Urinary bladder (tissue), 4 donors: Measurements from ENCODE around the gene CTBS. TPM values are rescaled to one million over a fixed set of nuclear protein-coding genes. Genes with fewer than 3 reads are reported as not detected.
"Not testable (repeated sequence)": the region's sequence is repeated elsewhere in the genome, so short reads cannot be mapped to it uniquely, and the experiment has no call there.

Experiments used
- DNase-seq: peaks from one replicate; pipeline ENCODE4 v3.0.0-alpha.2; 2015; ENCODE audit errors: extremely low spot score
- H3K27ac ChIP-seq: one replicate; pipeline ENCODE4 v1.5.1; 2013; ENCODE audit warnings: low read depth, mild to moderate bottlenecking, moderate library complexity
- H3K36me3 ChIP-seq: one replicate; pipeline ENCODE4 v1.6.1; 2013; ENCODE audit warnings: mild to moderate bottlenecking, moderate library complexity; ENCODE audit not compliant: insufficient read depth
- H3K4me1 ChIP-seq: one replicate; pipeline ENCODE4 v1.6.1; 2013; ENCODE audit warnings: mild to moderate bottlenecking, moderate library complexity; ENCODE audit not compliant: insufficient read depth
- H3K4me3 ChIP-seq: one replicate; pipeline ENCODE4 v1.5.1; 2013; ENCODE audit warnings: low read depth, low read length
- WGBS: extraction: QIAGEN DNeasy Blood & Tissue Kit; methylation state at CpG from one replicate; pipeline ENCODE4 v1.1.7; 2013; 5-methylcytosine and 5-hydroxymethylcytosine counted together
- polyA plus RNA-seq: library from polyadenylated mRNA; stranded (reverse); fragments of 200-250 nt; gene quantifications from one replicate; pipeline ENCODE4 v1.2.3, GENCODE V29; 2013
- total RNA-seq: library from RNA; depleted of rRNA; stranded (reverse); fragments of >200 nt; gene quantifications from one replicate; pipeline ENCODE4 v1.2.3, GENCODE V29; 2014
- donor health status: healthy with polysubstance abuse.
- donor health status: healthy.

The CTBS gene
- total and polyA plus RNA-seq, 2 donors, result 14.4 to 15.4 TPM

DNA sequence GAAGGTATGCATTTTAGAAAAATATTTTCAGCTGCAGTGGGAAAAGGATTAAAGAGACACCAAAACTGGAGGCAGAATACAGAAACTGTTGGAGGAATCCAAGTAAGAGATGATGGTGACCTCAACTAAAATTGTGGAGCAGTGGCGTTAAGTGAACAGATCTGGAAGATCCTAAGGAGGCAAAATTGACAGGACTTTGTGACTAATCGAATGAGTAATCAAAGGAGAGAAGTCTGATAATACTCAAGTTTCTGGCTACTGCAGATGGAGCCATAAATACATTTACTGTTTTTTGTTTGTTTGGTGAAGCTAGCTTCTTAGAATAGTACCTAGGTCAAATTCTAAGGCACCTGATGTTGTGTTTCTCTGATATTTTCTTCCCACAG is 3.1 kb downstream of the CTBS start:
- Histone ChIP-seq H3K4me1 (no peaks in the 10 kb centered on the region), H3K4me3 (no peak overlapping the region), H3K27ac (no peak overlapping the region), H3K36me3 (peaks cover 1% of the 10 kb centered on the region)
- 98% methylated on average over 2 of the region's 2 CpGs for WGBS
- no peak for DNase-seq

DNA sequence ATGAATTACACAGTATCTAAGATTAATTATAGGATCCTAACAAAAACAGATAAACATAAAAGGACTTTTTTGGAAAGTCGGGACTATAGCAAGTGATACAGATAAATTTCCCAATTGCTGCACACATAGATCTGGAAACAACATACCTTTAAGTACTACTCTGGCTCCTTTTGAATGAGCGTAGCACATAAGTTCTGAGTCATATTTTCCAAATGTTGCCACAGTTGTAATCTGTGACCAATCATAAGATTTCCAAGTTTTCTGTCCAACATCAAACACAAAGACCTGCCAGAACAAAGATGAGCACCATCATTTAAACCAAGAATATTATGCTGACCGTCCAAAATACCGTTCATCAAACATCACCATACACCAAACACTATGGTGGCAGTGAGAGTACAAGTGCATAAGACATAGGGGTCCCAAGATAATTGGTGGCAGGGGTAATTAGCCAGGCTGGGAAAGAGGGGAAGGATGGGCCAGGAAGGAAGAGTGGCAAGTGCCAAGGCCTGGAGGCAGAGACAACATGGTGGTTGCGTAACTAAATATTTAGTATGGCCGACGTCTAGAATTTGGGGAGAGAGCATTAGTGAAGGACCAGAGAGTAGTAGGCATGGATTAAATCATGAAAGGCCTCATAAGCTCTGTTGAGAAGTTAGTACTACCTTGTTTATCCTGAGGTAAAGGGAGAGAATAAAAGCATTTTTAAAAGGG is 3.6 kb downstream of the CTBS start:
- Histone ChIP-seq H3K27ac (no peak overlapping the region), H3K36me3 (peaks cover 3% of the 10 kb centered on the region), H3K4me3 (no peak overlapping the region), H3K4me1 (no peaks in the 10 kb centered on the region)
- WGBS, result 91% methylated on average over 7 of the region's 7 CpGs
- DNase-seq, result no peak

DNA sequence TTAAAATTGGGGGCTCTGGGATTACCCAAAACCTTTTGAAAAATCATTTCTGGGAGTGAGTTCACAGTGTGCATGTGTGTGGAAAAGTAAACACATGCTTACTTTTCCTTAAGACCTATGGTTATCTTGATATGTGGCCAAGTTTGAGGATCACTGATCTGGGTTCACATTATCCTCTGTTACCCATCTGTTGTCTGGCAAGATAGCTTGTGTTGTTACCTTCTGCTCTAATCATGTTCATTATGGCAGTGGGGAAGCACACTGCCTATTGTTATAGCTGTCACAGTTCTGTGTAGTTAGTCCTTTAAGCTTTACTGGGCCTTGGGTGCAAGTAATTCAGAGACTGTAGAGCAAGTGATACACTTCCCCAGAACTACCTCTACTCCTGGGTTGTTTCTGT is 5.0 kb downstream of the CTBS start:
- Histone ChIP-seq H3K27ac (no peak overlapping the region), H3K4me3 (no peak overlapping the region), H3K4me1 (no peaks in the 10 kb centered on the region), H3K36me3 (peaks cover 5% of the 10 kb centered on the region)
- DNase-seq, result no peak

DNA sequence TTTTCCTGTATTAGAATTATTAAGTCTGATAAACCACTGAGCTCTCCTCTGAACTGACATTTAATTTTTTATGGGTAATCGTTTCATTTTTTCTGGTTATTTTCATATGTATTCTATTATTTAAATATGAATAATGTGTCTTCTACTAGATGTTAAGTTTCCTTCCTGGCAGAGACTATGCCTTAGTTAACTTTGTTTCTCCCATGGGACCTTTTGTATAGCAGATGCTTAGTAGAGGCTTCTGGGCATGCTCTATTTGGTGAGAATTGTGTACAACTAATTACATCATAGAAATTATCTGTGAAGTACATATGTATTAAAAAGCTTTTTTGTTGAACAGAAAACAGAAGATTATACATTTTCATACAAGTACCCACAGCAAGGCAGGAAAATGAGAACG is 23.4 kb downstream of the CTBS start:
- no peak for DNase-seq
- WGBS, result 84% methylated on average over 2 of the region's 2 CpGs
- H3K4me3 ChIP-seq, result no peak overlapping the region
- H3K4me1 ChIP-seq, result no peaks in the 10 kb centered on the region
- H3K36me3 ChIP-seq, result no peaks in the 10 kb centered on the region
- H3K27ac ChIP-seq, result no peak overlapping the region

DNA sequence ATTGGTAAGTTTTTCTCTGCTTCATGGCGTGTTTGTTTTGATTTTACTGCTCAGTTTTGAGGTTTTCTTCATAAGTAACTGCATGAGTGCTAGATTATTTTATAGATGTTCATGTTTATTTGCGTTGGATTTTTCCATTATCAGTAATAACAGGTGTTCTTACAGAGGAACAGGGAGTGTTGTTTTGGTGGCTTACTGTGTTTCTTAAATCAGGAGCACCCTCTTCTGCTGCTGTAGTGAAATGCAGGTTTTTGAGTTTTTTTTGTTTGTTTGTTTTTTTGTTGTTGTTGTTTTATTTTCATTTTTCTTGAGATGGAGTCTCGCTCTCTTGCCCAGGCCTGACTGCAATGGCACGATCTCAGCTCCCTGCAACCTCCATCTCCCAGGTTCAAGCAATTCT is 32.6 kb downstream of the CTBS start:
- H3K36me3 ChIP-seq, result no peaks in the 10 kb centered on the region
- H3K4me1 ChIP-seq, result no peaks in the 10 kb centered on the region
- WGBS, result 89% methylated on average over 4 of the region's 4 CpGs
- no peak overlapping the region for H3K27ac ChIP-seq
- H3K4me3 ChIP-seq, result no peak overlapping the region
- no peak for DNase-seq

DNA sequence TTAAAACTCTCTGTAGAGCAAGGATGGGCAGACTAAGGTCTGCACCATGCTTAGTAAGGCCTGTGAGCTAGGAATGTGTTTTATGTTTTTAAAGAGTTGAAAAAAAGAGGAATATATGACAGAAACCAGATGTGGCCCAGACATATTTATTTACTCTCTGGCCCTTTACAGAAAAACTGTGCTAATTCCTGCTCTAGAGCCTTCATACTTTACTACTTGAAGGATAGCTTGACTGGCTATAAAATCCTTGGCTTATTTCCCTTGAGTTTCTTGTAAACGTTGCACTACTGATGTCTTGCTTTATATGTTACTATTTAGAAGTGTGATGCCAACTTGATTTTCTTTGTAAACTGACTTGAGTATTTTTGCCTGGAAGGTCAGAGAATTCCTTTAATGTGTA is 33.5 kb downstream of the CTBS start:
- H3K4me3 ChIP-seq, result no peak overlapping the region
- no peaks in the 10 kb centered on the region for H3K36me3 ChIP-seq
- DNase-seq, result no peak
- H3K4me1 ChIP-seq, result no peaks in the 10 kb centered on the region
- H3K27ac ChIP-seq, result no peak overlapping the region
- WGBS, result 19% methylated on average over 1 of the region's 1 CpG

DNA sequence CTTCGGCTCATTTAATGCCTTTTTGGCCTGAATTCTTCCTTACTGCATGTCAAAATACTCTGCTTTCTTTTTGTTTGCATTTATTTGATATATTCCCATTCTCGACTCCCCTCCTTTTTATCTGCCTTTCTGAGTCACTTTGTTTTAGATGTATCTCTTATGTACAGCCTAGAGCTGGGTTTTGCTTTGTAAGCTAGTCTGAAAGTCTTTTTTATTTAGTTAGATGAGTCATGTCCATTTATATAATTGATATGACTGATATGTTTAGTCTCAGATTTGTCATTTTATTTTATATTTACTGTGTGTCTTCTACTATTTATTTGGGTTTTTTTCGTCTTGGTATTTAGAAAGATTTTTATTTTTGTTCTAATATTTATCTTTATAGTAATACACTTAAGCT is 34.3 kb downstream of the CTBS start:
- H3K27ac ChIP-seq, result no peak overlapping the region

DNA sequence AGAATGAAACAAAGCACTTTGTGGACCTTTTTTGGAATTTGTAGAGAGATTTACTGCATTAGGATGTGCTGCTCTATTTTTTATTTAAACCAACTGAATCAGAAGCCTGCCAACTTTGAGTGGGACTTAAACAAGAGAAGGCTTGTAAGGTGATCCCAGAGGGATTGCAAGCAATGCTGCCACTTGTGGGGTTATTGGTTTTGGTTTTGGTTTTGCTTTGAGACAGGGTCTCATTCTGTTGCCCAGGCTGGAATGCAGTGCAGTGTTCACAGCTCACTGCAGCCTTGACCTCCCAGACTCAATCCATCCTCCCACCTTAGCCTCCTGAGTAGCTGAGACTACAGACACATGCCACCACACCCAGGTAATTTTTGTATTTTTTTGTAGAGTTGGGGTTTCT is 35.6 kb downstream of the CTBS start:
- DNase-seq, result no peak
- Histone ChIP-seq H3K4me3 (no peak overlapping the region), H3K36me3 (no peaks in the 10 kb centered on the region)

More for the DNA sequence above, 34.3 kb downstream of the CTBS start:
- DNase-seq, result no peak
- H3K4me1 ChIP-seq, result no peaks in the 10 kb centered on the region
- no peak overlapping the region for H3K4me3 ChIP-seq
- no peaks in the 10 kb centered on the region for H3K36me3 ChIP-seq
- 58% methylated on average over 3 of the region's 3 CpGs for WGBS

DNA sequence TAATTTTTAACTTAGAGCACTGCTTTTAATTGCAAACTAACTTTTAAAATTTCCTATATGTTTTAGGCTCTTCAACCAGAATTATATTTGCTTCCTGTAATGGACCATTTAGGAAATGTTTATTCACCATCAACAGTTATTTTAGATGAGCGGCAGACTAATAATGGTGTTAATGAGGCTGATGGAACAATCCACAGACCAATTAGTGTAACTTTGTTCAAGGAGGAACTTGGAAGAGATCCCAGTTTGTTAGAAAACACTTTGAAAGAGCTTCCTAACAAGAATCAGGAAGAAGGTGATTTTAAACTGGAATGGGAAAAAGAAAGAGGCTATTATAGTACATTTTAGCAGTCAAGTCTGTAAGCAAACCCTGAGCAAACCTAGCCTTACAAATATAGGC is 48.5 kb downstream of the CTBS start:
- Histone ChIP-seq H3K4me3 (no peak overlapping the region), H3K4me1 (no peaks in the 10 kb centered on the region), H3K27ac (no peak overlapping the region), H3K36me3 (no peaks in the 10 kb centered on the region)
- DNase-seq, result no peak
- 88% methylated on average over 1 of the region's 1 CpG for WGBS

More for the DNA sequence above, 35.6 kb downstream of the CTBS start:
- Histone ChIP-seq H3K27ac (no peak overlapping the region), H3K4me1 (no peaks in the 10 kb centered on the region)

DNA sequence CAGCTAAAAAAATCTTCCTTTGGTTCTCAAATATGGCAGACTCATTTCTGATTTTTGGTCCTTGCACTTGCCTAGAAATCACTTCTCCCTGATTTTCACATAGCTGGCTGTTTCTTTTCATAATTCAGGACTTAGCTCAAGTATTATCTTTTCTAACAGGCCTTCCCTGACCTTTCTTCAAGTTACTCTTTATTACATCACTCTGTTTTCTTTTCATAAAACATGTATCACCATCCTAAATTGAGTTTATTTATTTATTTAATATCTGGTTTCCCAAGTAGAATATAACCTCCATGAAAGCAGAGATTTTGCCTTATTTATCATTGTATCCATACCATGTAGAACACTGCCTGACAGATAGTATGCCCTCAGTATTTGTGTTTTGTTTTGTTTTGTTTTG is 49.6 kb downstream of the CTBS start:
- Histone ChIP-seq H3K27ac (no peak overlapping the region), H3K4me1 (no peaks in the 10 kb centered on the region), H3K4me3 (no peak overlapping the region), H3K36me3 (no peaks in the 10 kb centered on the region)
- no peak for DNase-seq

DNA sequence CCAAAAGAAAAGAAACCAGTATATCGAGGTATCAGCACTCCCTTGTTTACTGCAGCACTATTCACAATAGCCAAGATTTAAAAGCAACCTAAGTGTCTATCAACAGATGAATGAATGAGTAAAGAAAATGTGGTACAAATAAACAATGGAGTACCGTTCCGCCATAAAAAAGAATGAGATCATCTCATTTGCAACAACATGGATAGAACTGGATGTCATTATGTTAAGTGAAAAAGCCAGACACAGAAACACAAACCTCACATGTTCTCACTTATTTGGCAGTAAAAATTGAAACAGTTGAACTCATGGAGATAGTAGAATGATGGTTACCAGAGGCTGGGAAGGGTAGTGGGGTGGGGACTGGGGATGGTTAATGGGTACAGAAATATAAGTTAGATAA is 63.6 kb downstream of the CTBS start:
- no peaks in the 10 kb centered on the region for H3K36me3 ChIP-seq
- H3K4me1 ChIP-seq, result no peaks in the 10 kb centered on the region
- no peak overlapping the region for H3K27ac ChIP-seq
- no peak for DNase-seq
- 84% methylated on average over 3 of the region's 3 CpGs for WGBS
- H3K4me3 ChIP-seq, result no peak overlapping the region

DNA sequence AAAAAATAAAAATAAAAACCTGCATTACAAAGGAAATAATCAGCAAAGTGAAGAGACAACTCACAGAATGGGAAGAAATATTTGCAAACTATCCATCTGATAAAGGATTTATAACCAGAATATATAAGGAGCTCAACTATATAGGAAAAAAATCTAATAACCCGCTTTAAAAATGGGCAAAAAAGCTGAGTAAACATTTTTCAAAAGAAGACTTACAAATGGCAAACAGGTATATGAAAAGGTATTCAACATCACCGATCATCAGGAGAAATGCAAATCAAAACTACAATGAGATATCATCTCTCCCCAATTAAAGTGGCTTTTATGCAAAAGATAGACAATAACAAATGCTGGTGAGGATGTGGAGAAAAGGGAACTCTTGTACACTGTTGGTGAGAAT is 64.1 kb downstream of the CTBS start:
- H3K27ac ChIP-seq, result no peak overlapping the region
- H3K4me3 ChIP-seq, result no peak overlapping the region
- 97% methylated on average over 2 of the region's 2 CpGs for WGBS
- no peaks in the 10 kb centered on the region for H3K4me1 ChIP-seq
- no peak for DNase-seq
- no peaks in the 10 kb centered on the region for H3K36me3 ChIP-seq

DNA sequence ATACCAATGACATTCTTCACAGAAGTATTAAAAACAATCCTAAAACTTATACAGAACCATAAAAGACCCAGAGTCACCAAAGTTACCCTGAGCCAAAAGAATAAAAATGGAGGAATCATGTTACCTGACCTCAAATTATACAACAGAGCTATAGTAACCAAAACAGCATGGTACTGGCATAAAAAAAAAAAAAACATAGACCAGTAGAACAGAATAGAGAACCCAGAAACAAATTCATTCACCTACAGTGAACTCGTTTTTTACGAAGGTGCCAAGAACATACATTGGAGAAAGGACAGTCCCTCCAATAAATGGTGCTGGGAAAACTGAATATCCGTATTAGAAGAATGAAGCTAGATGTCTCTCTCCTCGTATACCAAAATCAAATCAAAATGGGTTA is 65.2 kb downstream of the CTBS start:
- DNase-seq, result no peak
- H3K4me1 ChIP-seq, result no peaks in the 10 kb centered on the region
- no peak overlapping the region for H3K4me3 ChIP-seq
- H3K27ac ChIP-seq, result no peak overlapping the region
- no peaks in the 10 kb centered on the region for H3K36me3 ChIP-seq
- WGBS, result 97% methylated on average over 4 of the region's 4 CpGs

DNA sequence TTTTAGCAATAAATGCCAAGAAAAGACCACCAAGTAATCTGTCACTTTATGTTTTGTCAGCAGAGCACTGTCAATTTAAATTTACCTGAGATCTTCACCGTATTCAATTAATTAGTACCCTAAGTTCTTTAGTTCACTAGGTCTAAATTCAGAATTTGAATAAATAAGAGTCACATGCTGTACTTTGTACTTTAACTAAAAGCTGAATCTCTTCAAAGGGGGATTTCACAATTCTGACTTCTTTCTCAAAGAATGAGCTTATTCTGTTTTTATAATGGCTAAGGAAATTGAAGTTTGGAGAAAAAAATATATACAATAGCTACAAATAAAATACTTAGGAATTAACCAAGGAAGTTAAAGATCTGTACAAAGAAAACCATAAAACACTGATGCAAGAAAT is 65.7 kb downstream of the CTBS start:
- H3K36me3 ChIP-seq, result no peaks in the 10 kb centered on the region
- no peaks in the 10 kb centered on the region for H3K4me1 ChIP-seq
- H3K4me3 ChIP-seq, result no peak overlapping the region
- H3K27ac ChIP-seq, result peak overlapping the region; percentile 50
- 98% methylated on average over 1 of the region's 1 CpG for WGBS
- no peak for DNase-seq

DNA sequence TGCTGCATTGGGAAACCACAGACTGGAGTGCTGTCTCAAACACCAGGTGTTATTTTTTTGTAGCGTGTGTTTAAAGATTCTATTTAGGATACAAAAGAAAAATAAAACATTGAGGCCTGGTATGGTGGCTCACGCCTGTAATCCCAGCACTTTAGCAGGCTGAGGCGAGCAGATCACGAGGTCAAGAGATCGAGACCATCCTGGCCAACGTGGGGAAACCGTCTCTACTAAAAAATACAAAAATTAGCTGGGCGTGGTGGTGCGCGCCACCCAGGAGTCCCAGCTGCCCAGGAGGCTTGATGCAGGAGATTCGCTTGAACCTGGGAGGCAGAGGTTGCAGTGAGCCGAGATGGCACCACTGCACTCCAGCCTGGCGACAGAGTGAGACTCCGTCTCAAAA is 66.4 kb downstream of the CTBS start:
- not testable (repeated sequence) for H3K4me3 ChIP-seq, DNase-seq, H3K4me1 ChIP-seq, H3K27ac ChIP-seq, H3K36me3 ChIP-seq
- WGBS, result 96% methylated on average over 14 of the region's 14 CpGs
